Astrocyte of the cerebellum (primary cell): ENCODE results near the gene TP63.

Experiments
- DNase-seq: peaks from one replicate; pipeline ENCODE4 v3.0.0-alpha.2; 2011; ENCODE audit warnings: low read depth
- H3K4me3 ChIP-seq: 2 replicates; pipeline ENCODE4 v1.5.1; 2011; ENCODE audit warnings: mild to moderate bottlenecking, low read depth, low read length, moderate library complexity
- CTCF ChIP-seq: IDR thresholded peaks from 2 replicates; pipeline ENCODE4 v1.5.1; 2012; ENCODE audit warnings: low read length, low read depth, moderate library complexity, mild to moderate bottlenecking; ENCODE audit errors: missing control alignments
- in situ Hi-C: cut with HindIII; loops from 2 replicates; pipeline ENCODE4 v1.10.0; 2017; ENCODE audit warnings: low sequenced_read_pairs

TP63 gene

GRCh38 chr3:189674249-189674913 lies 43.2 kb downstream of the TP63 start:
- no peak for TF ChIP-seq CTCF
- in situ Hi-C loops = no loop called here
- DNase-seq = no peak
- no peak overlapping the region for H3K4me3 ChIP-seq

- no peak overlapping the region for H3K4me3 ChIP-seq
- DNase-seq = no peak
- TF ChIP-seq CTCF = no peak
- in situ Hi-C loops = no loop called here
These were observed 46.5 kb downstream of the TP63 start for GRCh38 chr3:189677667-189678066.

- DNase-seq = no peak
- in situ Hi-C loops = no loop called here
- no peak for TF ChIP-seq CTCF
- H3K4me3 ChIP-seq = no peak overlapping the region
These were observed 49.5 kb downstream of the TP63 start for GRCh38 chr3:189680723-189681122.

- no peak for TF ChIP-seq CTCF
These were observed 52.5 kb downstream of the TP63 start for GRCh38 chr3:189683546-189684255.

GRCh38 chr3:189684317-189684716 lies 53.1 kb downstream of the TP63 start:
- in situ Hi-C loops = no loop called here
- H3K4me3 ChIP-seq = no peak overlapping the region
- TF ChIP-seq CTCF = no peak
- no peak for DNase-seq

More at GRCh38 chr3:189683546-189684255, 52.5 kb downstream of the TP63 start:
- DNase-seq = no peak
- H3K4me3 ChIP-seq = no peak overlapping the region
- in situ Hi-C loops = no loop called here

- in situ Hi-C loops = no loop called here
- no peak overlapping the region for H3K4me3 ChIP-seq
- no peak for DNase-seq
- no peak for TF ChIP-seq CTCF
These were observed 54.1 kb downstream of the TP63 start for GRCh38 chr3:189685291-189685690.
